Upper lobe of left lung (tissue), 4 donors: Measurements from ENCODE around the gene ZNF697.

Source experiments
- CTCF ChIP-seq, 6 experiments: fragments of 450-650 bp in 4 of 6; fragments of 200-600 bp in 2 of 6; sonication (generic) in 2 of 6; IDR thresholded peaks; one replicate each; pipeline ENCODE4 v1.5.1; 2016 to 2019; ENCODE audit warnings: antibody characterized with exemption in 6 of 6
- EP300 ChIP-seq, 4 donors: sonication (generic); formaldehyde crosslinking; IDR thresholded peaks; one replicate each; pipeline ENCODE4 v1.5.1; 2017; ENCODE audit warnings: antibody characterized with exemption in 4 of 4, control low read depth in 2 of 4
- POLR2A ChIP-seq, 4 donors: fragments of 450-650 bp; IDR thresholded peaks; one replicate each; pipeline ENCODE4 v1.5.1; 2016 to 2017; ENCODE audit warnings: antibody characterized with exemption in 4 of 4, mild to moderate bottlenecking in 2 of 4
- POLR2AphosphoS5 ChIP-seq, 2 donors: sonication (generic); formaldehyde crosslinking; IDR thresholded peaks; one replicate each; pipeline ENCODE4 v1.5.1; 2017; ENCODE audit warnings: antibody characterized with exemption in 2 of 2

- TF ChIP-seq POLR2A (IDR thresholded peaks at IDR 0.05) (no peak), CTCF (IDR thresholded peaks at IDR 0.05) (peak in 2 of 6 experiments; percentile 25 to 32), EP300 (IDR thresholded peaks at IDR 0.05) (peak in 2 of 4 donors; percentile 70 to 80), POLR2AphosphoS5 (IDR thresholded peaks at IDR 0.05) (peak; percentile 52 to 85)
These were observed 16.5 kb downstream of the ZNF697 start for GRCh38 chr1:119631433-119632102.
